Endodermal cell (in vitro differentiated cells): ENCODE measurements around the gene PRKCZ. TPM values are rescaled to one million over a fixed set of nuclear protein-coding genes. Genes with fewer than 3 reads are reported as not detected.

Experiments
- DNase-seq: peaks from one replicate; pipeline ENCODE4 v3.0.0-alpha.2; 2017
- H3K27ac ChIP-seq: 2 replicates; pipeline ENCODE4 v1.5.1; 2013; ENCODE audit warnings: mild to moderate bottlenecking, low read depth, low read length, moderate library complexity
- H3K27me3 ChIP-seq: 2 replicates; pipeline ENCODE4 v1.6.1; 2013; ENCODE audit warnings: mild to moderate bottlenecking, low read length, moderate library complexity; ENCODE audit not compliant: insufficient read depth, control insufficient read depth, poor library complexity, severe bottlenecking
- H3K36me3 ChIP-seq: 2 replicates; pipeline ENCODE4 v1.7.0; 2013; ENCODE audit warnings: mild to moderate bottlenecking, low read length, moderate library complexity; ENCODE audit not compliant: control insufficient read depth, insufficient read depth
- H3K4me1 ChIP-seq: one replicate; pipeline ENCODE4 v1.7.0; 2013; ENCODE audit warnings: low read length; ENCODE audit not compliant: control insufficient read depth, insufficient read depth
- H3K4me3 ChIP-seq: 2 replicates; pipeline ENCODE4 v1.5.1; 2013; ENCODE audit warnings: mild to moderate bottlenecking, low read length, moderate library complexity
- H3K9ac ChIP-seq: 2 replicates; pipeline ENCODE4 v1.6.1; 2013; ENCODE audit warnings: mild to moderate bottlenecking, low read length, moderate library complexity; ENCODE audit not compliant: poor library complexity, severe bottlenecking; ENCODE audit errors: extremely low read depth
- H3K9me3 ChIP-seq: 2 replicates; pipeline ENCODE4 v1.6.1; 2013; ENCODE audit warnings: mild to moderate bottlenecking, low read length, moderate library complexity; ENCODE audit not compliant: control insufficient read depth
- H3K27ac Mint-ChIP-seq: 2 replicates; pipeline ENCODE4 v1.8.0; 2020; ENCODE audit warnings: mixed read lengths
- H3K27me3 Mint-ChIP-seq: 2 replicates; pipeline ENCODE4 v1.8.0; 2021; ENCODE audit warnings: mild to moderate bottlenecking, mixed read lengths; ENCODE audit not compliant: insufficient read depth
- H3K36me3 Mint-ChIP-seq: 2 replicates; pipeline ENCODE4 v1.8.0; 2020; ENCODE audit warnings: low read depth, mixed read lengths
- H3K4me1 Mint-ChIP-seq: 2 replicates; pipeline ENCODE4 v1.8.0; 2020; ENCODE audit warnings: mixed read lengths
- H3K4me3 Mint-ChIP-seq: 2 replicates; pipeline ENCODE4 v1.8.0; 2020; ENCODE audit warnings: mild to moderate bottlenecking, moderate library complexity, mixed read lengths
- H3K9me3 Mint-ChIP-seq: 2 replicates; pipeline ENCODE4 v1.8.0; 2020; ENCODE audit warnings: mild to moderate bottlenecking, mixed read lengths
- CTCF ChIP-seq: fragments of 200-600 bp; sonication (generic); conservative IDR thresholded peaks from 2 replicates; pipeline ENCODE4 v1.5.0; 2021; ENCODE audit warnings: antibody characterized with exemption, mild to moderate bottlenecking
- WGBS, 2 experiments: methylation state at CpG; one replicate each; pipeline versions ENCODE4 v1.1.5 to v1.1.7; 2013; ENCODE audit warnings: missing lambda C conversion rate in 2 of 2, mixed read lengths in 1 of 2; ENCODE audit not compliant: insufficient coverage in 1 of 2, insufficient read length in 1 of 2; 5-methylcytosine and 5-hydroxymethylcytosine counted together
- total RNA-seq, 2 donors: library from RNA; stranded (reverse); fragmentation: NEBNext Ultra II Directional in 1 of 2; extraction: Animal tissue kit (Norgen Biotek cat#: 25700) in 1 of 2; gene quantifications; 2 replicates in 1 of 2; 3 replicates in 1 of 2; pipeline ENCODE4 v1.2.1, GENCODE V29; 2021

Gene PRKCZ
- total RNA-seq, 2 donors from 2014 or later = 49.9 to 68.5 TPM

- Histone ChIP-seq H3K27ac (no peak overlapping the region), H3K9ac (no peak overlapping the region), H3K4me3 (no peak overlapping the region), H3K4me1 (no peaks in the 10 kb centered on the region), H3K36me3 (peaks cover 20% of the 10 kb centered on the region), H3K9me3 (no peaks in the 10 kb centered on the region), H3K27me3 (no peaks in the 10 kb centered on the region)
- Mint-ChIP-seq H3K27ac (no peak overlapping the region), H3K9me3 (no peaks in the 10 kb centered on the region), H3K27me3 (no peaks in the 10 kb centered on the region), H3K4me1 (peaks cover 4% of the 10 kb centered on the region), H3K4me3 (no peak overlapping the region), H3K36me3 (peaks cover 48% of the 10 kb centered on the region)
- 93 to 94% methylated on average over 16 to 25 of the region's 25 CpGs for WGBS, 2 experiments
- no peak for DNase-seq
- TF ChIP-seq CTCF = no peak
These were observed 6.9 kb downstream of the PRKCZ start for GRCh38 chr1:2056955-2057590.

GRCh38 chr1:2059290-2059953, 9.2 kb downstream of the PRKCZ start:
- 94 to 97% methylated on average over 28 to 35 of the region's 35 CpGs for WGBS, 2 experiments
- Histone ChIP-seq H3K9ac (no peak overlapping the region), H3K9me3 (peaks cover 7% of the 10 kb centered on the region), H3K4me1 (no peaks in the 10 kb centered on the region), H3K36me3 (peaks cover 26% of the 10 kb centered on the region), H3K27ac (peak overlapping the region; percentile 10), H3K4me3 (no peak overlapping the region), H3K27me3 (no peaks in the 10 kb centered on the region)
- Mint-ChIP-seq H3K36me3 (peaks cover 71% of the 10 kb centered on the region), H3K27ac (no peak overlapping the region), H3K27me3 (no peaks in the 10 kb centered on the region), H3K4me3 (no peak overlapping the region), H3K4me1 (no peaks in the 10 kb centered on the region), H3K9me3 (peaks cover 9% of the 10 kb centered on the region)
- no peak for TF ChIP-seq CTCF
- DNase-seq = no peak

GRCh38 chr1:2060072-2060471, 9.9 kb downstream of the PRKCZ start:
- no peak for DNase-seq
- Histone ChIP-seq H3K36me3 (peaks cover 32% of the 10 kb centered on the region), H3K4me1 (no peaks in the 10 kb centered on the region), H3K27me3 (no peaks in the 10 kb centered on the region), H3K27ac (peak overlapping the region; percentile 10), H3K4me3 (no peak overlapping the region), H3K9me3 (peaks cover 13% of the 10 kb centered on the region), H3K9ac (no peak overlapping the region)
- Mint-ChIP-seq H3K36me3 (peaks cover 78% of the 10 kb centered on the region), H3K9me3 (peaks cover 14% of the 10 kb centered on the region), H3K27me3 (no peaks in the 10 kb centered on the region), H3K4me1 (no peaks in the 10 kb centered on the region), H3K27ac (no peak overlapping the region), H3K4me3 (no peak overlapping the region)
- WGBS, 2 experiments = 96 to 97% methylated on average over 6 to 15 of the region's 15 CpGs
- TF ChIP-seq CTCF = no peak
